Suppressor macrophage (primary cell): Measurements from ENCODE around the gene CPNE2.
A peak's percentile ranks its signal among the peaks of the same experiment; 100 is the strongest.
"Not testable (repeated sequence)": the region's sequence is repeated elsewhere in the genome, so short reads cannot be mapped to it uniquely, and the experiment has no call there.

ENCODE experiments used
- DNase-seq, 4 experiments: peaks; one replicate each; pipeline ENCODE4 v3.0.0-alpha.2; 2020 to 2022

Gene CPNE2

DNA sequence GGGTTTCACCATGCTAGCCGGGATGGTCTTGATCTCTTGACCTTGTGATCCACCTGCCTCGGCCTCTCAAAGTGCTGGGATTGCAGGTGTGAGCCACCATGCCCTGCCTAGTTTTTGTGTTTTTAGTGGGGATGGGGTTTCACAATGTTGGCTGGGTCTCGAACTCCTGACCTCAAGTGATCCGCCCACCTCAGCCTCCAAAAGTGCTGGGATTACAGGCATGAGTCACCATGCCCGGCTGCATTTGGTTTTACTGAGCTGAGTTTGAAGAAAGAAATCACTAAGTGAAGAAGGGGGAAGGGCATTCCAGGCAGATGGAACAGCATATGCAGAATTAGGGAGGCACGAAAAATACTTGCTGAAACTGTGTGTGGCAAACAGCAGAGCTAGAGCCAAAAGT lies 7.6 kb downstream of the CPNE2 start:
- DNase-seq, result peak in 2 of 4 experiments; percentile 28

- no peak for DNase-seq
Measured at GRCh38 chr16:57100445-57100844, 8.1 kb downstream of the CPNE2 start.

DNA sequence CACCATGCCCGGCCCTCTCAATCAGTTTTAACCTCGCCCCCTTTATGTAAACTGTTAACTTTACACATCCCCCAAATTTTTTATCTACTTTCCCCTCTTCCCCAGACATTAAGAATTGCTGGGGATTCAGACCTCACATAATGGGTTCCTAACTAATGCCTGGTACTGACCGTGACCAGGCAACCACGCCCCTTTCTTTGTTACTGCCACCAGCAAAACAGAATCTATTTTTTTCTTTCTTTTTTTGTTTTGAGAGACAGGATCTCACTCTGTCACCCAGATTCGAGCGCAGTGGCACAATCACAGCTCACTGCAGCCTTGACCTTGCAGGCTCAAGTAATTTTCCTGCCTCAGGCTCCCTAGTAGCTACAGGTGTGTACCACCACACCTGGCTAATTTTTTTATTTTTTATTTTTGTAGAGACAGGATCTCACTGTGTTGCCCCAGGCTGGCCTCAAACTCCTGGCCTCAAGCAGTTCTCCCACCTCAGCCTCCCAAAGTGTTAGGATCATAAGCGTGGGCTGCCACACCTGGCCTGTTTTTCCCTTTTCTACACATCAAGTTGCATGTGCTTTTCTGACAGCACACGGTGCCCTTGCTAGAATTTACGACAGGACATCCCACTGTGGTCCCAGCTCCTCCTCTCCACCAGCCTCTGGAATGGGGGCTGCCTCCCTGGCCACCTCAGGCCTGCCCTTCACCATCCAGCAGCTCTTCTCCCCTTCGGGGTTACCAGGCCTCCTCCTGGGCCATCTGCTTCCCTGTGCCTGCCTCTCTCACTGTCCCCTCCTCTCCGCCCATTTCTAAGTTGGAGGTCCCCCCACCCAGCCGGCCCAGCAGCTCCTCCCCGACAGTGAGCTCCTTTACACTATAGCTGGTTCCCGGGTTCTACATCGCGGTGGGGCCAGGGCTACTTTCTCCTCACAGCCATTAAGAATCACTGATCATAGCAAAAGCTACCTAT lies 10.8 kb downstream of the CPNE2 start:
- DNase-seq, result no peak

DNA sequence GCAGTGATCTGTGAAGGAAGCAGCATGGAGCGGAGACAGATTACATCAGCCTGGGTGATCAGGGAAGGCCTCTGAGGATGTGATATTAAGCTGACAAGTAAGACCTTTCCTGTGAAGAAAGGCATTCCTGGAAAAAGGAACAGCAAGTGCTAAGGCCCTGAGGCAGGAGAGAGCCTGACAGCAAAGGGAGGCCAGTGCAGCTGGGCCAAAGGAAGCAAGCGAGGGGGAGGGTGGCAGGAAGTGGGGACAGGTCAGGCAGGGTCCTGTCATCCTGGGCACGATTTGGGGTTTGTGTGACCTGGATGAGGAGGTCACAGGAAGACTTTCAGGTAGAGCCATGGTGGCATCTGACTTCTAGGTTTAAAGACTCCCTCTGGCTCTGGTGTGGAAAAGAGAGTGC lies 12.3 kb downstream of the CPNE2 start:
- DNase-seq, result no peak

DNA sequence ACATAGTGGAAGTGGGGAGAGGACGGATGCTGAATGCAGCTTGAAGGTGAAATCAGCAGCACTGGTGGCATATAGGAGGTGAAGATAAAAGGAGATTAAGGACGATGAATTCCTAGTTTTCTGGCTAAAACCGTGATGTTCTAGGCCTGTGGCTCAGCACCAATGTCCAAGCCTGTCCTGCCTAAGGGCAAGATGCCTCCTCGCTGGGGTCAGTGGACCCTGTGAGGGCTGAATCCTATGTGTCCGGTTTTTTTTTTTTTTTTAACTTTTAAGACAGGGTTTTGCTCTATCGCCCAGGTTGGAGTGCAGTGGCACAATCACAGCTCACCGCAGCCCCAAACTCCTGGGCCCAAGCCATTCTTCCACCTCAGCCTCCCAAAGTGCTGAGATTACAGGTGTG lies 12.8 kb downstream of the CPNE2 start:
- DNase-seq, result no peak

DNA sequence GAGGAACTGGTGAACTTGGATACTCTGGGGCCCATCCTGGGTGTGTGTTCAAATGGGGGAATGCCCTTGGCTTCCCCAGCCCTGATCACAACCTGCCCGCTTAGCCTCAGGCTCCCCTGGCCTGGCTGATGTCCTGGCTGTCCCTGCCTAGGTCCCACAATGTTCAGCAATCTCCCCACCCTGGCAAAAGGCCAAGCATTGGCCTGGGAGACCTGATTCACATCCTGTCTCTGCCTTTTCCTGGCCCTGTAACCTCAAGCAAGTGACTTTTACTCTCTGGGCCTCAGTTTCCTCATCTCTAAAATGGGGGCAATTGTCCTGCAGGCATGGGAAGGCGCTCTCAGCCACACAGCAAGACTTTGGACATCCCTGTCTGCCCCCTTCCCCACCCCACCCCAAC lies 14.4 kb downstream of the CPNE2 start:
- DNase-seq, result no peak

DNA sequence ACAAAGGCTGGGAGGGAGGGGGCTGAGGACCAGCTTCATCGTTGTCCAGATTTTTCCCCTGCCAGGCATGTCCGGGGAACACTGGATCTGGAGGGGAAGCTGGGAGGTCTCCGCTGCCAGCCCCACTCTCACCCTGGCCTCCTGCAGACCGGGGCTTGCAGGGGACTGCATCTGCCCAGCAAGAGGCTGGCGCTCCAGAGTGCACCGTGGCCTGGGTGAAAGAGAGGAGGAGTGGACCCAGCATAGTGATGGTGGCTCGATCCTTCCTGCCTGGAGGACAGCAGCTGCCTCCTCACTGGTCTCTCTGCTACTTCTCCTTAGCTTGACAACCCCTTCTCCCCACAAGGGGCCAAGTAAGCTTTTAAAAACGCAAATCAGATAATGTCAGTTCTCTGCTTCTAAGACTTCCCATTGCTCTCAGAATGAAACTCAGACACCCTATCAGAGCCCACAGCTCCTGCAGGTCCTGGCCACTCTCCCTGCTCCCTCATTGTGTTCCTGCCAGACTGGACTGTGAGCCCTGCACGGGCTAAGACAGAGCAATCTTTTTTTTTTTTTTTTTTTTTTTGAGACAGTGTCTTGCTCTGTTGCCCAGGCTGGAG lies 15.0 kb downstream of the CPNE2 start:
- no peak for DNase-seq

- DNase-seq, result no peak
Measured at GRCh38 chr16:57108432-57108831, 16.0 kb downstream of the CPNE2 start.

- not testable (repeated sequence) for DNase-seq
Measured at GRCh38 chr16:57109259-57110105, 17.1 kb downstream of the CPNE2 start.

GRCh38 chr16:57110937-57111336 lies 18.6 kb downstream of the CPNE2 start:
- DNase-seq, result no peak

DNA sequence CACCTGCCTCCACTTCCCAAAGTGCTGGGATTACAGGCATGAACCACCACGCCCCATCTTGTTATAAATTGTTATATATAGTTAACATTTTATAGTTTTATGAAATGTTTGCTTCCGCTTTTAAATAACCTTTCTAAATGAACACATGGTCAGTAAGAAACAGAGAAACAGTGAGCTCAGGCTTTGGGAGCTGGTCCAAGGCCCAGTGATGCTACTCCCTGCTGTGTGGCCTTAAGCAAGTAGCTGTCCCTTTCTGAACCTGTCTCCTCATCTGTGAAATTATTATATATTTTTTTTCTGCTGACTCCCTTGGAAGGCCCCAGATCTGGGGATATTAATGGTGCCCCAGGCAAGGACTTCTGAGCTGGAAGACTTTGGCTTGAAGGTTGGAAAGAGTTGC lies 19.0 kb downstream of the CPNE2 start:
- no peak for DNase-seq

DNA sequence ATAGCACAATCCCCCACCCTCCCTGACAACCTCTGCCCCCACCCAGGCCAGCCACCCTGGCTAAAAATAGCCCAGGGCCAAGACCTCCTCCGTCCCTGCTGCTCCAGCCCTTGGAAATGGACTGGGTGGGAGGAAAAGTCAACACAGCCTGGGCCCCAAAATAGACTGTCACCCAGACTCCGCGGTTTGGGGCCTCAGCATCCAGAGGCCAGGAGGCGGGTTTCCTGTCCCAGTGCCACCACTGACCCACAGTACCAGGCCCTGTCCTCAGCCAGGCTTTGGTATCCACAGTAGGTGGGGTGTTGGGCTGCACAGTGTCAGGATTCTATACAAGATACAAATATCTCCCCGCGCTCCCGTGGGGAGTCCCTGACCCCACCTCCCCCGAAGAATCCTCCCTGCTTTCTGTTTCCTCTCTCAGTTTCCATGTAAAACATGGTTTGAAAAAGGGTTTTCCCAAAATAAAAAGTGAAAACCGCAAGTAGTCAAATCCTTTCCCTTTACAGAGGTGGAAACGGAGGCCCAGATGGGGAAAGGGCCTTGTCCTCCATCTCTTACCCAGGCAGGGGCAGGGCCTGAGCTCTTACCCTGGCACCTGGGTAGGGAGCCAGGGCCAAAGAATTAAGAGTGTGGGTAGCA lies 20.1 kb downstream of the CPNE2 start:
- DNase-seq, result no peak

GRCh38 chr16:57113042-57113453 lies 20.7 kb downstream of the CPNE2 start:
- no peak for DNase-seq

- DNase-seq, result no peak
Measured at GRCh38 chr16:57113664-57114063, 21.3 kb downstream of the CPNE2 start.

DNA sequence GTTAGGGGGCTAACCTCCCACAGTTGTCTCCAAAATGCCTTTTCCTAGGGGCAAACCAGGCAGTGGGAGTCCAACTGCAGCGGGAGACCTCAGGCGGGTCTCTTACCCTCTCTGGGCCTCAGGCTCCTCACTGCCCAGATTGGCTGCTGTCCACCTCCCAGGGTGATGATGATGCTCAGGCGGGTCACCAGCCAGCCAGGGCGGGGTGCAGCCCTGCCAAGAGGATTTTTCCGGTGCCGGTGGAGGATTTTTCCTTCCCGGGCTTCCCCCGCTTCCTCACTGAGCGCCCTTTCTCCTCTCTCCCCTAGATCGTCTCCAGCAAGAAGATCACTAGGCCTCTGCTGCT lies 22.8 kb downstream of the CPNE2 start:
- no peak for DNase-seq

DNA sequence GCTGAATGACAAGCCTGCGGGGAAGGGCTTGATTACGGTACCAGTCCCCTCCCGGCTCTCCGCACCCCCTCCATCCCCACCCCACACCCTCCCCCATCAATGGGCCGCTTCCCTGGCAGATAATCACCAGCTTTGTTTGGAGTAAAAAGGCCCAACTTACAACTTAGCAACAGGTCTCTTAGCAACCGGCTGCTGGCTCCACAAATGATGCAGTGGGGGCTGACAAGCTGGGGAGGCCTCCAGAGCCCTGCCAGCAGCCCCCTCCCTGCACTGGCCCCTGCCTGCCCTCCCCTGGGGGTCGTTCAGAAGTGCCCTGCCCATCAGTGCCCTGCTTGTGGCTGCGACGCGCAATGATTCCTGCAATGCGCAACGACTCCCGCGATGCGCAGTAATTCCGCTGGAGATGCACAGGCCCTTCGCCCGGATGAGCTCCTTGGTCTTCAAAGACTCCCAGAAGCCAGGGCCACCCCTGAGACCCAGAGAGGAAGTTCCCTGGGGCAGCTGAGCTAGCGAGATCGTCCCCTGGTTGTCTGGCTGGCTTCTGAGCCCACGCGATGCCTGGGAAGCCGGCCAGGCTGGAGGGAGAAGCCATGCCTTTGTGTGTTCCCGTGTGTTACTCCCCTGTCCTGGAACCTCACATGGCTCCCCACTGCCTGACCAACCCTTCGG lies 23.3 kb downstream of the CPNE2 start:
- DNase-seq, result peak; percentile 13 to 52 (median 44)

- no peak for DNase-seq
Measured at GRCh38 chr16:57118461-57119084, 26.2 kb downstream of the CPNE2 start.

GRCh38 chr16:57123216-57123973 lies 31.0 kb downstream of the CPNE2 start:
- peak in 3 of 4 experiments; percentile 10 to 50 (median 31) for DNase-seq

- no peak for DNase-seq
Measured at GRCh38 chr16:57123974-57124674, 31.7 kb downstream of the CPNE2 start.

- DNase-seq, result no peak
Measured at GRCh38 chr16:57125376-57125775, 33.0 kb downstream of the CPNE2 start.
